Astrocyte of the cerebellum (primary cell): ENCODE data around the gene TJAP1.
"Not testable (repeated sequence)": the region's sequence is repeated elsewhere in the genome, so short reads cannot be mapped to it uniquely, and the experiment has no call there.

Experiments
- DNase-seq: peaks from one replicate; pipeline ENCODE4 v3.0.0-alpha.2; 2011; ENCODE audit warnings: low read depth
- H3K4me3 ChIP-seq: 2 replicates; pipeline ENCODE4 v1.5.1; 2011; ENCODE audit warnings: mild to moderate bottlenecking, low read depth, low read length, moderate library complexity
- in situ Hi-C: cut with HindIII; loops from 2 replicates; pipeline ENCODE4 v1.10.0; 2017; ENCODE audit warnings: low sequenced_read_pairs
- TF ChIP-seq, protein P1 (sequence below): IDR thresholded peaks from 2 replicates; pipeline ENCODE4 v1.5.1; 2012; ENCODE audit warnings: low read length, low read depth, moderate library complexity, mild to moderate bottlenecking; ENCODE audit errors: missing control alignments

Gene TJAP1

DNA sequence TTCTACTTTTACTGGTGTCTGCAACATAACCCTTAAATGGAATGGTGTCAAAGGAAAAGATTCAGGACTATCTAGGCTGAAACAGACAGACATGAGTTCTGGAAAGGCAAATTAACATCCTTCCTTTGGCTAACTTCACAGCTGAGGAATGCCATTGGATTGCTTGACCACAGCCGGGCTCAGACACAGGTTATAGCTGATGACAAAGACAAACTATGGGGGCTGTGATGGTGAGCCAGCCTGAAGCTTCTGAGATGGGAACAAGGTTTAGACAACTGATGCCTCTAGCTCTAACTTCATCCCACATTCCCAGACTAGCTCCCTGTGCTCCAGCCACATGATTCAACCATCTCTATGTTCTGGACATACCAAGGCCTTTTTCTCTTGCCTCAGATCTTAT, 54.8 kb downstream of the TJAP1 start:
- no peak for DNase-seq
- TF ChIP-seq, protein P1, sequence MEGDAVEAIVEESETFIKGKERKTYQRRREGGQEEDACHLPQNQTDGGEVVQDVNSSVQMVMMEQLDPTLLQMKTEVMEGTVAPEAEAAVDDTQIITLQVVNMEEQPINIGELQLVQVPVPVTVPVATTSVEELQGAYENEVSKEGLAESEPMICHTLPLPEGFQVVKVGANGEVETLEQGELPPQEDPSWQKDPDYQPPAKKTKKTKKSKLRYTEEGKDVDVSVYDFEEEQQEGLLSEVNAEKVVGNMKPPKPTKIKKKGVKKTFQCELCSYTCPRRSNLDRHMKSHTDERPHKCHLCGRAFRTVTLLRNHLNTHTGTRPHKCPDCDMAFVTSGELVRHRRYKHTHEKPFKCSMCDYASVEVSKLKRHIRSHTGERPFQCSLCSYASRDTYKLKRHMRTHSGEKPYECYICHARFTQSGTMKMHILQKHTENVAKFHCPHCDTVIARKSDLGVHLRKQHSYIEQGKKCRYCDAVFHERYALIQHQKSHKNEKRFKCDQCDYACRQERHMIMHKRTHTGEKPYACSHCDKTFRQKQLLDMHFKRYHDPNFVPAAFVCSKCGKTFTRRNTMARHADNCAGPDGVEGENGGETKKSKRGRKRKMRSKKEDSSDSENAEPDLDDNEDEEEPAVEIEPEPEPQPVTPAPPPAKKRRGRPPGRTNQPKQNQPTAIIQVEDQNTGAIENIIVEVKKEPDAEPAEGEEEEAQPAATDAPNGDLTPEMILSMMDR, result no peak
- H3K4me3 ChIP-seq, result no peak overlapping the region
- in situ Hi-C loops, result no loop called here

DNA sequence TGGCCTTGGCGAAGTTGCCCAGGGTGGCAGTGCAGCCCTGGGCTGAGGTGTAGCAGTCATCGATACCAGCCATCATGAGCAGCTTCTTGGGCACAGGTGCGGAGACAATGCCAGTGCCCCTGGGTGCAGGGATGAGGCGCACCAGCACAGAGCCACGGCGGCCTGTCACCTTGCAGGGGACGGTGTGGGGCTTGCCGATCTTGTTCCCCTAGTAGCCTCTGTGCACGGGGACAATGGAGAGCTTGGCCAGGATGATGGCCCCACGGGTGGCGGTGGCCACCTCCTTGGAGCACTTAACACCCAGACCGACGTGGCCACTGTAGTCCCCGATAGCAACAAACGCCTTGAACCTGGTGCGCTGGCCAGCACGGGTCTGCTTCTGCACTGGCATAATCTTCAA, 61.6 kb downstream of the TJAP1 start:
- H3K4me3 ChIP-seq, DNase-seq, in situ Hi-C loops: not testable (repeated sequence)

DNA sequence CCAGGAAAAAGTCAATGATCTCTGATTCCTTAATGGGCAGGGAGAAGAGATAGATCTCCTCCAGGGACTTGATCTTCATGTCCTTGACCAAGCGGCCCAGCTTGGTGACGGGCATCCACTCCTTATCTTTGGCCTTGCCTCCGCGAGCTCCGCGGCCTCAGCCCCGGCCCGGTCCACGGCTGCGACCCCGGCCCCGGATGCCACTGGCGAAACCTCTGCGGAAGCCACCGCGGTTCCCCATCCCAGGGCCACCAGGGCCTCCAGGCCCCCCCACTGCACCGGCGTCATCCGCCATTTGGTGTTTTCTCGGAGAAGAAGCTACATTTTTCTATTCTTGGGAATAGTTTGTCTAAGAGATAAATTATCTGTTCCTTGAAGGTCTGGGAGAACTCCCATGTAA, 62.0 kb downstream of the TJAP1 start:
- in situ Hi-C loops, result not testable (repeated sequence)

GRCh38 chr6:43540507-43540906, 63.1 kb downstream of the TJAP1 start:
- TF ChIP-seq, protein P1, result no peak
- in situ Hi-C loops, result no loop called here
- H3K4me3 ChIP-seq, result no peak overlapping the region
- DNase-seq, result no peak

More for the DNA sequence above, 62.0 kb downstream of the TJAP1 start:
- not testable (repeated sequence) for DNase-seq, H3K4me3 ChIP-seq

DNA sequence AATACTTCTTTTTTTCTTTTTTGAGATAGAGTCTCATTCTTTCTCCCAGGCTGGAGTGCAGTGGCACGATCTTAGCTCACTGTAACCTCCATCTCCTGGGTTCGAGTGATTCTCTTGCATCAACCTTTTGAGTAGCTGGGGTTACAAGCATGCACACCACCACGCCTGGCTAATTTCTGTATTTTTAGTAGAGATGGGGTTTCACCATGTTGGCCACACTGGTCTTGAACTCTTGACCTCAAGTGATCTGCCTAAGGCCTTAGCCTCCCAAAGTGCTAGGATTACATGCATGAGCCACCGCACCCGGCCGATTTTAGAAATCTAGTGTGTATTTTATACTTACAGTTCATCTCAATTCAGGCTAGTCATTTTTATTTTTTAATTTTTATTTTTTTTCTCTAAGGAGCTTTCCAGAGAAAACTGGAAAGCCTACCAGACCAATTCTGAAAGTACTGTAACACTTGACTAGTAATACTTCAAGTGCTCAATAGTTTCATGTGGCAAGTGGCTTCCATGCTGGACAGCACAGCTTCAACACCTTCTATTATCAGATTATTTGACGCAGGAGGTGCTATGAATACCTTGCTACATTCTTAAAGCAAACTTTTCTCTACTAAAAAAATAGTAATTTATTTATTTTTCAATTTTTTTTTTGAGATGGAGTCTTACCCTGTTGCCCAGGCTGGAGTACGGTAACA, 64.6 kb downstream of the TJAP1 start:
- DNase-seq, result no peak
- in situ Hi-C loops, result no loop called here
- H3K4me3 ChIP-seq, result no peak overlapping the region
- TF ChIP-seq, protein P1, result no peak

DNA sequence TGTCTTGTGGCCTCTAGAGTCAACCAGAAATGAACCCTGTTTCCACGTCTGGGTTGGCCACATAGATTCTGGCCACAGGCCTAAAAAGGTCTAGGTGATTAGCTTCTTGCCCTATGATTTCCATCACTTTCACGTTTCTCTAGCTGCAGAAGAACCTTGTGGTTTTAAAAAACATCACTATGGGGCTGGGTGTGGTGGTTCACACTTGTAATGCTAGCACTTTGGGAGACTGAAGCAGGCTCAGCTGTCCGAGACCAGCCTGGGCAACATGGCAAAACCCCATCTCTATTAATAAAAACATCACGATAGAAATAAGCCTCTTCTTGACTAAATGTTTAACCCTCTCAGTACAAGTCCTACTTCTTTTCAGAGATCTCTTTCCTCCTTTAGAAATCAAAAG, 67.1 kb downstream of the TJAP1 start:
- in situ Hi-C loops, result no loop called here
- no peak overlapping the region for H3K4me3 ChIP-seq
- TF ChIP-seq, protein P1, result no peak
- no peak for DNase-seq

GRCh38 chr6:43547222-43547621, 69.9 kb downstream of the TJAP1 start:
- H3K4me3 ChIP-seq, result no peak overlapping the region
- in situ Hi-C loops, result no loop called here
- TF ChIP-seq, protein P1, result no peak
- DNase-seq, result no peak
